Caki2 (cell line): ENCODE data around the gene TAS2R42. TPM values are rescaled to one million over a fixed set of nuclear protein-coding genes. Genes with fewer than 3 reads are reported as not detected.

ENCODE experiments used
- DNase-seq: peaks from one replicate; pipeline ENCODE4 v3.0.0-alpha.2; 2015; ENCODE audit warnings: low read depth
- in situ Hi-C: cut with HindIII; loops from 2 replicates; pipeline ENCODE4 v1.10.0; 2016; ENCODE audit warnings: low sequenced_read_pairs, low pct_unique_long_range_greater_than_20kb, mixed read lengths
- total RNA-seq: library from RNA; depleted of rRNA; stranded (reverse); fragments of >200 nt; shearing (Covaris generic); gene quantifications from 2 replicates; pipeline ENCODE4 v1.2.3, GENCODE V29; 2014; ENCODE audit warnings: low replicate concordance; rRNA removed

TAS2R42 gene
- total RNA-seq, 1 experiment from 2014 or later, result not detected

GRCh38 chr12:11152725-11153124 lies 34.0 kb downstream of the TAS2R42 start:
- in situ Hi-C loops, result no loop called here

GRCh38 chr12:11150832-11151231 lies 35.9 kb downstream of the TAS2R42 start:
- in situ Hi-C loops, result no loop called here
- no peak for DNase-seq

More at GRCh38 chr12:11152725-11153124, 34.0 kb downstream of the TAS2R42 start:
- DNase-seq, result no peak

GRCh38 chr12:11147420-11147819 lies 39.3 kb downstream of the TAS2R42 start:
- DNase-seq, result no peak
- in situ Hi-C loops, result no loop called here

- DNase-seq, result no peak
- in situ Hi-C loops, result no loop called here
Observed at GRCh38 chr12:11144297-11144696, 42.4 kb downstream of the TAS2R42 start.

- in situ Hi-C loops, result no loop called here
- DNase-seq, result no peak
Observed at GRCh38 chr12:11143352-11143751, 43.4 kb downstream of the TAS2R42 start.

- no peak for DNase-seq
- in situ Hi-C loops, result no loop called here
Observed at GRCh38 chr12:11136075-11136474, 50.7 kb downstream of the TAS2R42 start.

Other genes starting within 250 kb of the TAS2R42 start
- not detected in 2 replicates for gene TAS2R14, start 247.7 kb downstream of the TAS2R42 start, total RNA-seq
- gene TAS2R50, start 200.0 kb downstream of the TAS2R42 start, total RNA-seq, result not detected in 2 replicates
- gene TAS2R20, start 188.6 kb downstream of the TAS2R42 start, total RNA-seq, result not detected in 2 replicates
- gene TAS2R19, start 164.3 kb downstream of the TAS2R42 start, total RNA-seq, result not detected in 2 replicates
- gene TAS2R31, start 155.5 kb downstream of the TAS2R42 start, total RNA-seq, result 0.37 TPM in 1 of 2 replicates, not detected in the other
- not detected in 2 replicates for gene TAS2R46, start 124.6 kb downstream of the TAS2R42 start, total RNA-seq
- gene TAS2R43, start 94.6 kb downstream of the TAS2R42 start, total RNA-seq, result not detected in 2 replicates
- not detected in 2 replicates for gene TAS2R30, start 52.3 kb downstream of the TAS2R42 start, total RNA-seq
- gene SMIM10L1, start 15.7 kb downstream of the TAS2R42 start, total RNA-seq, result 7.4 and 10.2 TPM in 2 replicates
- not detected in 2 replicates for gene PRB3, start 82.8 kb upstream of the TAS2R42 start, total RNA-seq
- gene PRB4, start 123.5 kb upstream of the TAS2R42 start, total RNA-seq, result not detected in 2 replicates
- not detected in 2 replicates for gene PRB2, start 208.6 kb upstream of the TAS2R42 start, total RNA-seq